Fibroblast of lung (primary cell): ENCODE measurements around the gene ZNF653. TPM values are rescaled to one million over a fixed set of nuclear protein-coding genes. Genes with fewer than 3 reads are reported as not detected.

Experiments
- DNase-seq, 2 donors: peaks; one replicate each; pipeline versions ENCODE4 v3.0.0 to v3.0.0-alpha.2; 2010; ENCODE audit warnings: low read depth in 2 of 2
- H2AFZ ChIP-seq: 2 replicates; pipeline ENCODE4 v1.5.1; 2012; ENCODE audit warnings: low read length, control low read depth, inconsistent platforms
- H3K27ac ChIP-seq: 2 replicates; pipeline ENCODE4 v1.5.1; 2011; ENCODE audit warnings: low read length, control low read depth; ENCODE audit not compliant: insufficient read depth
- H3K27me3 ChIP-seq: 2 replicates; pipeline ENCODE4 v1.5.1; 2011; ENCODE audit warnings: mild to moderate bottlenecking, low read length; ENCODE audit not compliant: control insufficient read depth, insufficient read depth
- H3K36me3 ChIP-seq: 2 replicates; pipeline ENCODE4 v1.5.1; 2011; ENCODE audit warnings: low read length; ENCODE audit not compliant: control insufficient read depth, insufficient read depth
- H3K4me1 ChIP-seq: 2 replicates; pipeline ENCODE4 v1.5.1; 2011; ENCODE audit warnings: low read length; ENCODE audit not compliant: control insufficient read depth, insufficient read depth; ENCODE audit errors: extremely low read depth
- H3K4me2 ChIP-seq: 2 replicates; pipeline ENCODE4 v1.5.1; 2011; ENCODE audit warnings: low read length, control low read depth; ENCODE audit not compliant: insufficient read depth; ENCODE audit errors: extremely low read depth
- H3K4me3 ChIP-seq, 4 experiments: fragments of 200-600 bp in 1 of 4; sonication (generic) in 1 of 4; replicated peaks in 1 of 4; 2 replicates each; pipeline ENCODE4 v1.5.1; 2011 to 2016; ENCODE audit warnings: low read length in 4 of 4, low read depth in 3 of 4, mild to moderate bottlenecking in 3 of 4, control low read depth in 2 of 4, inconsistent platforms in 1 of 4, mixed read lengths in 1 of 4; ENCODE audit not compliant: insufficient read depth in 1 of 4; ENCODE audit errors: control extremely low read depth in 1 of 4
- H3K79me2 ChIP-seq: 2 replicates; pipeline ENCODE4 v1.5.1; 2012; ENCODE audit warnings: mild to moderate bottlenecking, low read length, inconsistent platforms; ENCODE audit not compliant: control insufficient read depth, insufficient read depth
- H3K9ac ChIP-seq: 2 replicates; pipeline ENCODE4 v1.5.1; 2011; ENCODE audit warnings: mild to moderate bottlenecking, low read length, control low read depth; ENCODE audit not compliant: insufficient read depth
- H3K9me3 ChIP-seq: 2 replicates; pipeline ENCODE4 v1.5.1; 2012; ENCODE audit warnings: low read depth, low read length; ENCODE audit not compliant: control insufficient read depth, insufficient read depth
- H4K20me1 ChIP-seq: 2 replicates; pipeline ENCODE4 v1.5.1; 2011; ENCODE audit warnings: low read length; ENCODE audit not compliant: control insufficient read depth, insufficient read depth; ENCODE audit errors: extremely low read depth
- CTCF ChIP-seq, 2 donors: IDR thresholded peaks in 1 of 2; conservative IDR thresholded peaks in 1 of 2; 1 replicate in 1 of 2; 2 replicates in 1 of 2; pipeline ENCODE4 v1.5.1; 2011 to 2012; ENCODE audit warnings: low read length in 2 of 2, control low read depth in 1 of 2, inconsistent platforms in 1 of 2, low read depth in 1 of 2, mild to moderate bottlenecking in 1 of 2
- EZH2 ChIP-seq: IDR thresholded peaks from 2 replicates; pipeline ENCODE4 v1.5.1; 2012; ENCODE audit warnings: low read length, control low read depth, mild to moderate bottlenecking; ENCODE audit errors: missing control alignments
- polyA plus RNA-seq, 2 donors: library from polyadenylated mRNA; depleted of rRNA in 1 of 2; stranded (reverse) in 1 of 2; unstranded in 1 of 2; fragments of >200 nt; gene quantifications; 2 replicates each; pipeline ENCODE4 v1.2.1, GENCODE V29; 2011 to 2012; ENCODE audit warnings: missing spikeins in 1 of 2
- total RNA-seq: library from RNA; depleted of rRNA; stranded (reverse); fragments of >200 nt; gene quantifications from 2 replicates; pipeline ENCODE4 v1.2.1, GENCODE V29; 2014

ZNF653 gene
- total and polyA plus RNA-seq, 2 donors (not counting 1 experiment from before 2014, with no cell fraction given): 3.1 to 3.5 TPM

GRCh38 chr19:11485245-11485837 is 20.3 kb downstream of the ZNF653 start:
- Histone ChIP-seq H3K4me2 (no peak overlapping the region), H3K9ac (no peak overlapping the region), H3K79me2 (no peaks in the 10 kb centered on the region), H3K27ac (no peak overlapping the region), H3K4me1 (no peaks in the 10 kb centered on the region), H3K4me3 (no peak overlapping the region), H2AFZ (no peak overlapping the region), H3K9me3 (no peaks in the 10 kb centered on the region), H3K27me3 (peaks cover 18% of the 10 kb centered on the region), H3K36me3 (no peaks in the 10 kb centered on the region), H4K20me1 (no peaks in the 10 kb centered on the region)
- no peak for TF ChIP-seq EZH2
- TF ChIP-seq CTCF (conservative IDR thresholded peaks at IDR 0.05 in 1 of 2, IDR thresholded peaks at IDR 0.05 in 1 of 2; ENCODE audit: low read depth in 1 of 2, low read length in 2 of 2): no peak
- no peak for DNase-seq

- no peak overlapping the region for H3K4me2 ChIP-seq
- H3K9me3 ChIP-seq: no peaks in the 10 kb centered on the region
- H3K27ac ChIP-seq: no peak overlapping the region
- peaks cover 29% of the 10 kb centered on the region for H3K27me3 ChIP-seq
- no peak for TF ChIP-seq EZH2
- TF ChIP-seq CTCF (conservative IDR thresholded peaks at IDR 0.05 in 1 of 2, IDR thresholded peaks at IDR 0.05 in 1 of 2; ENCODE audit: low read depth in 1 of 2, low read length in 2 of 2): no peak
- no peak overlapping the region for H2AFZ ChIP-seq
- H3K79me2 ChIP-seq: no peaks in the 10 kb centered on the region
- H3K4me3 ChIP-seq: no peak overlapping the region
- no peaks in the 10 kb centered on the region for H3K4me1 ChIP-seq
- H3K36me3 ChIP-seq: no peaks in the 10 kb centered on the region
- DNase-seq: no peak
- H4K20me1 ChIP-seq: no peaks in the 10 kb centered on the region
- no peak overlapping the region for H3K9ac ChIP-seq
Observed at GRCh38 chr19:11483366-11484111, 22.1 kb downstream of the ZNF653 start.

- Histone ChIP-seq H3K27me3 (peaks cover 29% of the 10 kb centered on the region), H3K9ac (no peak overlapping the region), H3K79me2 (no peaks in the 10 kb centered on the region), H2AFZ (no peak overlapping the region), H3K36me3 (no peaks in the 10 kb centered on the region), H3K4me2 (peak overlapping the region; percentile 27), H4K20me1 (no peaks in the 10 kb centered on the region), H3K27ac (no peak overlapping the region), H3K4me1 (no peaks in the 10 kb centered on the region), H3K9me3 (no peaks in the 10 kb centered on the region), H3K4me3 (peak overlapping the region in 1 of 4 experiments; percentile 47)
- peak; percentile 55 to 73 for DNase-seq
- TF ChIP-seq CTCF (conservative IDR thresholded peaks at IDR 0.05 in 1 of 2, IDR thresholded peaks at IDR 0.05 in 1 of 2; ENCODE audit: low read depth in 1 of 2, low read length in 2 of 2) (peak; percentile 51 to 68), EZH2 (no peak)
Observed at GRCh38 chr19:11482384-11483050, 23.1 kb downstream of the ZNF653 start.
